ENCODE results near the gene SCAMP5. TPM values are rescaled to one million over a fixed set of nuclear protein-coding genes. Genes with fewer than 3 reads are reported as not detected.

Gene SCAMP5
- total RNA-seq, 4 donors from 2014 or later, result 11.3 to 24.8 (median 15.8) TPM; not detected in 1

DNA sequence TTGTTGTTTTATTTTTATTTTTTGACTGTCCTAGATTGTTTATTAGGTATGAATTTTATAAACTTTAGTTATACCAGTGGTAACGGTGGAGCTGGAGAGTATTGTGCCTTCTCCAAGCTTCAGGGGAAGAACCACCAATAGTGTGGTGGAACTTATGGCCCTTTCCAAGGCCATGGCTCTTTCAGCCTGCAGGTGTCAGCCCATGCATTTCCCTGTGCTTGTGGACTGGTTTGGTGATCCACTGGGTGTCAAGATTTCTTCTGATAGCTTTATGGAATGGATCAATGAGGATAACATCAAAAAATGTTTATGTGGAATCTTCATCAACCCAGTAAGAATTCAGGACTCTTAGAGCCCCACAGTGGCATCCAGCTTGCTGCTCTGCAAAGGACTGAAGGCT, 19.2 kb upstream of the SCAMP5 start:
- WGBS, 2 donors (ENCODE audit: low coverage in 1 of 2), result 50 to 86% methylated on average over 1 of the region's 1 CpG
- no peaks in the 10 kb centered on the region for H3K27me3 ChIP-seq
- intact Hi-C loops (cut with DNase I; ENCODE audit: low total_unique reads), result no loop called here
- TF ChIP-seq, protein P1, sequence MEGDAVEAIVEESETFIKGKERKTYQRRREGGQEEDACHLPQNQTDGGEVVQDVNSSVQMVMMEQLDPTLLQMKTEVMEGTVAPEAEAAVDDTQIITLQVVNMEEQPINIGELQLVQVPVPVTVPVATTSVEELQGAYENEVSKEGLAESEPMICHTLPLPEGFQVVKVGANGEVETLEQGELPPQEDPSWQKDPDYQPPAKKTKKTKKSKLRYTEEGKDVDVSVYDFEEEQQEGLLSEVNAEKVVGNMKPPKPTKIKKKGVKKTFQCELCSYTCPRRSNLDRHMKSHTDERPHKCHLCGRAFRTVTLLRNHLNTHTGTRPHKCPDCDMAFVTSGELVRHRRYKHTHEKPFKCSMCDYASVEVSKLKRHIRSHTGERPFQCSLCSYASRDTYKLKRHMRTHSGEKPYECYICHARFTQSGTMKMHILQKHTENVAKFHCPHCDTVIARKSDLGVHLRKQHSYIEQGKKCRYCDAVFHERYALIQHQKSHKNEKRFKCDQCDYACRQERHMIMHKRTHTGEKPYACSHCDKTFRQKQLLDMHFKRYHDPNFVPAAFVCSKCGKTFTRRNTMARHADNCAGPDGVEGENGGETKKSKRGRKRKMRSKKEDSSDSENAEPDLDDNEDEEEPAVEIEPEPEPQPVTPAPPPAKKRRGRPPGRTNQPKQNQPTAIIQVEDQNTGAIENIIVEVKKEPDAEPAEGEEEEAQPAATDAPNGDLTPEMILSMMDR (IDR thresholded peaks at IDR 0.05), result no peak
- DNase-seq, result no peak
- in situ Hi-C loops (cut with MboI; ENCODE audit: low pct_ligation_motif_present in 1 of 4, low pct_unique_long_range_greater_than_20kb in 1 of 4, low sequenced_read_pairs in 3 of 4), result no loop called here
- H3K27ac ChIP-seq, result no peak overlapping the region
- no peaks in the 10 kb centered on the region for H3K4me1 ChIP-seq
- H3K36me3 ChIP-seq, result no peaks in the 10 kb centered on the region
- no peak overlapping the region for H3K4me3 ChIP-seq
- H3K9me3 ChIP-seq, result no peaks in the 10 kb centered on the region

GRCh38 chr15:74977599-74977998, 17.8 kb upstream of the SCAMP5 start:
- Histone ChIP-seq H3K4me1 (no peaks in the 10 kb centered on the region), H3K27me3 (no peaks in the 10 kb centered on the region), H3K36me3 (no peaks in the 10 kb centered on the region), H3K4me3 (no peak overlapping the region), H3K27ac (no peak overlapping the region), H3K9me3 (no peaks in the 10 kb centered on the region)
- WGBS, 2 donors (ENCODE audit: low coverage in 1 of 2), result 54 to 68% methylated on average over 2 to 4 of the region's 4 CpGs
- TF ChIP-seq, protein P1 (IDR thresholded peaks at IDR 0.05), result no peak
- no peak for TF ChIP-seq POLR2AphosphoS5 (IDR thresholded peaks at IDR 0.05)
- TF ChIP-seq EP300 (IDR thresholded peaks at IDR 0.05; ENCODE audit: low read depth), result no peak
- no peak for TF ChIP-seq POLR2A (IDR thresholded peaks at IDR 0.05)
- in situ Hi-C loops (cut with MboI; ENCODE audit: low pct_ligation_motif_present in 1 of 4, low pct_unique_long_range_greater_than_20kb in 1 of 4, low sequenced_read_pairs in 3 of 4), result no loop called here
- intact Hi-C loops (cut with DNase I; ENCODE audit: low total_unique reads), result no loop called here
- DNase-seq, result no peak

DNA sequence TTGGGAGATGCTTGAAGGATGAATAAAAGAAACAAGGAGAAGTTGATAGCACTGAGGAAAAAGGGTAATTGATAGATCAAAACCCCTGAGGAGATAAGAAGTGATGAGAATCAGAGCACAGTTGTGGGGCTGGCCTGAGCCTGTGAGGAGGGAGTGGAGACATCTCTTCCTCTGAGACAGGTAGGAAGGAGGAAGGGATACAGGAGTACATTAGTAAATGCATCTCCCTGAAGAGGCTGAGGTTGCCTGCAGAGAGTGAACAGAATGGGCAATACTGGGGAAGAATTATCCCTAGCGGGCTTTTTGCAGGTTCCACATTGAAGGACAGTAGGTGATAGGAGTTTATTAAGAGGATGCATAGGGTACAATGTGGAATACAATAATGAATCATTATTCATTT, 17.3 kb upstream of the SCAMP5 start:
- in situ Hi-C loops (cut with MboI; ENCODE audit: low pct_ligation_motif_present in 1 of 4, low pct_unique_long_range_greater_than_20kb in 1 of 4, low sequenced_read_pairs in 3 of 4) (no loop called here), intact Hi-C loops (cut with DNase I; ENCODE audit: low total_unique reads) (no loop called here)
- DNase-seq, result no peak
- H3K27me3 ChIP-seq, result no peaks in the 10 kb centered on the region
- no peaks in the 10 kb centered on the region for H3K9me3 ChIP-seq
- no peak overlapping the region for H3K4me3 ChIP-seq
- no peak overlapping the region for H3K27ac ChIP-seq
- H3K4me1 ChIP-seq, result peaks cover 0 to under 1% (median 0%) of the 10 kb centered on the region in 4 donors
- 69 to 75% methylated on average over 1 of the region's 1 CpG for WGBS, 2 donors (ENCODE audit: low coverage in 1 of 2)
- no peaks in the 10 kb centered on the region for H3K36me3 ChIP-seq
- TF ChIP-seq, protein P1 (IDR thresholded peaks at IDR 0.05), result no peak
- TF ChIP-seq POLR2AphosphoS5 (IDR thresholded peaks at IDR 0.05) (no peak), POLR2A (IDR thresholded peaks at IDR 0.05) (no peak), EP300 (IDR thresholded peaks at IDR 0.05; ENCODE audit: low read depth) (no peak)

GRCh38 chr15:74978503-74978902, 16.9 kb upstream of the SCAMP5 start:
- Histone ChIP-seq H3K36me3 (no peaks in the 10 kb centered on the region), H3K4me3 (no peak overlapping the region), H3K9me3 (no peaks in the 10 kb centered on the region), H3K27me3 (no peaks in the 10 kb centered on the region), H3K4me1 (peaks cover 0 to 4% (median 0%) of the 10 kb centered on the region in 4 donors), H3K27ac (no peak overlapping the region)
- 30% methylated on average over 3 of the region's 3 CpGs; no CpG with 5 or more reads in 1 of the 2 donors for WGBS, 2 donors (ENCODE audit: low coverage in 1 of 2)
- intact Hi-C loops (cut with DNase I; ENCODE audit: low total_unique reads) (no loop called here), in situ Hi-C loops (cut with MboI; ENCODE audit: low pct_ligation_motif_present in 1 of 4, low pct_unique_long_range_greater_than_20kb in 1 of 4, low sequenced_read_pairs in 3 of 4) (no loop called here)
- no peak for TF ChIP-seq POLR2A (IDR thresholded peaks at IDR 0.05)
- TF ChIP-seq POLR2AphosphoS5 (IDR thresholded peaks at IDR 0.05), result no peak
- TF ChIP-seq EP300 (IDR thresholded peaks at IDR 0.05; ENCODE audit: low read depth), result no peak
- TF ChIP-seq, protein P1 (IDR thresholded peaks at IDR 0.05), result no peak
- DNase-seq, result no peak
